ENCODE data around the gene CCL5. TPM values are rescaled to one million over a fixed set of nuclear protein-coding genes. Genes with fewer than 3 reads are reported as not detected.

CCL5 gene
- total RNA-seq, 1 donor from 2014 or later: 22.5 TPM

- no peaks in the 10 kb centered on the region for H3K4me1 ChIP-seq
- no peak for TF ChIP-seq CTCF (IDR thresholded peaks at IDR 0.05)
- no peak for ATAC-seq
- no peaks in the 10 kb centered on the region for H3K9me3 ChIP-seq
- no peaks in the 10 kb centered on the region for H3K36me3 ChIP-seq
- intact Hi-C loops (cut with DNase I): no loop called here
- no peak for DNase-seq
- no peak overlapping the region for H3K4me3 ChIP-seq
- H3K27me3 ChIP-seq: no peaks in the 10 kb centered on the region
- H3K27ac ChIP-seq: no peak overlapping the region
Observed at GRCh38 chr17:35912339-35912912, 32.3 kb upstream of the CCL5 start.

GRCh38 chr17:35909408-35909807, 29.2 kb upstream of the CCL5 start:
- no peaks in the 10 kb centered on the region for H3K9me3 ChIP-seq
- H3K27ac ChIP-seq: no peak overlapping the region
- no peak for DNase-seq
- TF ChIP-seq CTCF (IDR thresholded peaks at IDR 0.05): no peak
- no peaks in the 10 kb centered on the region for H3K27me3 ChIP-seq
- H3K4me3 ChIP-seq: no peak overlapping the region
- no peaks in the 10 kb centered on the region for H3K36me3 ChIP-seq
- no peak for ATAC-seq
- no peaks in the 10 kb centered on the region for H3K4me1 ChIP-seq
- intact Hi-C loops (cut with DNase I): no loop called here

- no peaks in the 10 kb centered on the region for H3K27me3 ChIP-seq
- no peak overlapping the region for H3K4me3 ChIP-seq
- H3K27ac ChIP-seq: no peak overlapping the region
- H3K4me1 ChIP-seq: no peaks in the 10 kb centered on the region
- intact Hi-C loops (cut with DNase I): no loop called here
- ATAC-seq: no peak
- TF ChIP-seq CTCF (IDR thresholded peaks at IDR 0.05): no peak
- no peaks in the 10 kb centered on the region for H3K36me3 ChIP-seq
- DNase-seq: no peak
- no peaks in the 10 kb centered on the region for H3K9me3 ChIP-seq
Observed at GRCh38 chr17:35907691-35908090, 27.5 kb upstream of the CCL5 start.

- no peaks in the 10 kb centered on the region for H3K27me3 ChIP-seq
- no peak for TF ChIP-seq CTCF (IDR thresholded peaks at IDR 0.05)
- no peaks in the 10 kb centered on the region for H3K9me3 ChIP-seq
- no peak overlapping the region for H3K27ac ChIP-seq
- H3K36me3 ChIP-seq: no peaks in the 10 kb centered on the region
- no peak overlapping the region for H3K4me3 ChIP-seq
- no peak for ATAC-seq
- DNase-seq: no peak
- H3K4me1 ChIP-seq: no peaks in the 10 kb centered on the region
- intact Hi-C loops (cut with DNase I): no loop called here
Observed at GRCh38 chr17:35906926-35907637, 26.9 kb upstream of the CCL5 start.

- intact Hi-C loops (cut with DNase I): no loop called here
- no peaks in the 10 kb centered on the region for H3K4me1 ChIP-seq
- H3K9me3 ChIP-seq: no peaks in the 10 kb centered on the region
- ATAC-seq (no peak), DNase-seq (no peak)
- no peak overlapping the region for H3K27ac ChIP-seq
- no peak for TF ChIP-seq CTCF (IDR thresholded peaks at IDR 0.05)
- no peaks in the 10 kb centered on the region for H3K36me3 ChIP-seq
- H3K4me3 ChIP-seq: no peak overlapping the region
- no peaks in the 10 kb centered on the region for H3K27me3 ChIP-seq
Observed at GRCh38 chr17:35906191-35906925, 26.2 kb upstream of the CCL5 start.
